Measurements from ENCODE around the gene LHFPL2.

- TF ChIP-seq CTCF (IDR thresholded peaks at IDR 0.05) (no peak), POLR2AphosphoS5 (IDR thresholded peaks at IDR 0.05) (no peak)
Observed at GRCh38 chr5:78679905-78680304, 31.3 kb upstream of the LHFPL2 start.

All from prostate gland (tissue), 2 donors.